NCI-H1105 (cell line): ENCODE data around the gene HP.
"Not testable (repeated sequence)": the region's sequence is repeated elsewhere in the genome, so short reads cannot be mapped to it uniquely, and the experiment has no call there.

Experiments
- DNase-seq: peaks from one replicate; lab custom pipeline; 2025; lab: John Stamatoyannopoulos, UW

HP gene

GRCh38 chr16:72043058-72043457 lies 11.2 kb upstream of the HP start:
- DNase-seq = no peak

GRCh38 chr16:72043539-72043938 lies 10.8 kb upstream of the HP start:
- DNase-seq = no peak

- no peak for DNase-seq
These were observed 10.0 kb upstream of the HP start for GRCh38 chr16:72044296-72044695.

- no peak for DNase-seq
These were observed 9.4 kb upstream of the HP start for GRCh38 chr16:72044825-72045359.

GRCh38 chr16:72049110-72049509 lies 5.2 kb upstream of the HP start:
- no peak for DNase-seq

DNA sequence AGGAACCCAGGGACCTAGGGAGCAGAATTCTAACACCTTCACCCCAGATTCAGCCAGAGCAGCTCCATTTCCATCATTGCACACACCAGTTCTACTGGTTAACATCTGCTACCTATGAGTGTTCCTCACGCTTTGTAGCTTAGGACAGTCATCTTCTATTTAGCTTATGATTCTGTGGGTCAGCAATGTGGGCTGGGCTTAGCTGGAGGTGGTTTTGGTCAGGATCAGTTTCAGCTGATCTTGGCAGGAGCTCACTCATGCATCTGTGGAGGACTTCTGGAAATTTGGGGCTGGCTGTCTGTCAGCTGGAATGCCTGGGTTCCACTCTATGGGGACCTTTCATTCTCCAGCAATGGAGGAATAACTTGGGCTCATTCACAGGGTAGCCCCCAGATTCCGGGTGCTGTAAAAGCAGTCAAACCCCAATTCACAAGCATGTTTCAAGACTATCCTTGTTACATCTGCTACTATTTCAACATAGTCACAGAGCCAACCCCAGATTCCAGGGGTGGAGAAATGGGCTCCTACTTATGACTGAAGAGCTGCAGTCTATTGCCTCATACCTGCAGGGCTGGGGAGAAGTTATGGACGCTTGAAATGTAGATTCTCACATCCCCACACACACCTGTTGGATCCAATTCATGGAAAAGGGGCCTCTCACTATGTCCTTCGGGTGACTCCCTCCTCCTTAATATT lies 3.4 kb upstream of the HP start:
- DNase-seq = no peak

DNA sequence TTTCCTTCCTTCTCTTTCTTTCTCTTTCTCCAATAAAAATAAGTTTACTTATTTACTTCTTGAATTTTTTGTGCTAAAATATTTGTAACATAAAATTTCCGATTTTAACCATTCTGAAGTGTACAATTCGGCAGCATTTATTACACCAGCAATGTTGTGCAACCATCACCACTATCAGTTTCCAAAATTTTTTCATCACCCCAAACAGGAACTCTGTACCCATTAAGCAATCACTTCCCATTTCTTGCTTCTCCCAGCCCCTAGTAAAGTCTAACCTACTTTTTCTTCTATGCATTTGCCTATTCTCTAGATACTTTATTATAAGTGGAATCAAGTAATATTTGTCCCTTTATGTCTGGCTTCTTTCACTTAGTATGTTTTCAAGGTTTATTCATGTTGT lies 2.5 kb upstream of the HP start:
- DNase-seq = no peak

DNA sequence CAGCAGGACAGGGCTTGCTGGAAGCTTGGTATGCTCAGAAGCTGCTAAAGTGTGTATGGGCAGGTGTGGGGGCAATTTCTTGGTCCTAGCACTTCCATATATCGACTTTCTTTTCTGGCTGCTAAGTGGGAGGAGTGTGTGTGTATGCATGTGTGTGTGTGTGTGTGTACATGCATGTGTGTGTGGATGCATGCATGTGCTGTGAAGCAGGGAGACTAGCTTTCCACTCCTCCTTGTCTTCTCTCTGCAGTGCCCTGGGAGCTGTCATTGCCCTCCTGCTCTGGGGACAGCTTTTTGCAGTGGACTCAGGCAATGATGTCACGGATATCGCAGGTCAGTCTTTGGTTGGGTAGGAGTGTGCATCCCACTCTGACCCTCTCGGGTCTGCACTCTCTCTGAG lies 1.6 kb downstream of the HP start:
- no peak for DNase-seq

GRCh38 chr16:72057313-72057712 lies 3.0 kb downstream of the HP start:
- DNase-seq = not testable (repeated sequence)

- DNase-seq = not testable (repeated sequence)
These were observed 4.8 kb downstream of the HP start for GRCh38 chr16:72059060-72059459.

DNA sequence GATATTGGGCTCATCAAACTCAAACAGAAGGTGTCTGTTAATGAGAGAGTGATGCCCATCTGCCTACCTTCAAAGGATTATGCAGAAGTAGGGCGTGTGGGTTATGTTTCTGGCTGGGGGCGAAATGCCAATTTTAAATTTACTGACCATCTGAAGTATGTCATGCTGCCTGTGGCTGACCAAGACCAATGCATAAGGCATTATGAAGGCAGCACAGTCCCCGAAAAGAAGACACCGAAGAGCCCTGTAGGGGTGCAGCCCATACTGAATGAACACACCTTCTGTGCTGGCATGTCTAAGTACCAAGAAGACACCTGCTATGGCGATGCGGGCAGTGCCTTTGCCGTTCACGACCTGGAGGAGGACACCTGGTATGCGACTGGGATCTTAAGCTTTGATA lies 6.1 kb downstream of the HP start:
- no peak for DNase-seq

DNA sequence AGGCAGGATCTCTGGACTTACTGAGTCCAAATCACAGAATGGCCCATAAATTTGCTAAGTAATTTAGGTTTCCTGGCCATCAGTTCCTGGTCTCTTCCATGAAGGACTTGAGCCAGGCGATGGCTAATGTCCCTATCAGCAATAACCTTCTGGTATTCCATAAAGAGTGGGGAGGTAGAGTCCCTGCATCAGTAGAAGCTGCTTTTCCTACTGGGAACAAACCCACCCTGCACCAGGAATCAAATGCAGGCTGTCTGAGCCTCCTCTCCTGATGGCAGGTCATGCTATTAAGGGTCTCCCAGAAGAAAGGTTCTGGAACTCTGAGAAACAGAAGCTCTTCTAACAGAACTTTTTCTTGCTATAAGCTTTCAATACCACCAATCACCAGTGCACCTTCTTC lies 7.3 kb downstream of the HP start:
- no peak for DNase-seq

- no peak for DNase-seq
These were observed 10.1 kb downstream of the HP start for GRCh38 chr16:72064361-72064894.

DNA sequence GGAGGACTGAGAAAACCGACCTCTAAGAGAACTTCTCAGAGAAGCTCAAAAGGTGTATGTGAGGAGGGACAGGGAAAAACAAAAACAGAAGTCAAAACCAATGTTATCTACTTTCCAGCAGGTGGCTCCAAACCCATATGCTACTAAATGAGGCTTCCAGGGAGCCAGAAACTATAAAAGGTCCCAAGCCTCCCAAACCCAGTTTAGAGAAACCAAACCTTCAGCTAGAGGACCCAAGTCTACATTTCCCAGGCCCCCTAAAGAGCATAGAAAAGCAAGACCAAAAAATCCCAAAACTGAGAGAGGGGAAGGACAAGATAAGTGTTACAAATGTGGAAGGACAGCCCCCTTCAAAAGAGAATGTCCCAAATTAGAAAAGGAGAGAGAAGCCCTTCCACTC lies 12.4 kb downstream of the HP start:
- DNase-seq = peak; percentile 2

DNA sequence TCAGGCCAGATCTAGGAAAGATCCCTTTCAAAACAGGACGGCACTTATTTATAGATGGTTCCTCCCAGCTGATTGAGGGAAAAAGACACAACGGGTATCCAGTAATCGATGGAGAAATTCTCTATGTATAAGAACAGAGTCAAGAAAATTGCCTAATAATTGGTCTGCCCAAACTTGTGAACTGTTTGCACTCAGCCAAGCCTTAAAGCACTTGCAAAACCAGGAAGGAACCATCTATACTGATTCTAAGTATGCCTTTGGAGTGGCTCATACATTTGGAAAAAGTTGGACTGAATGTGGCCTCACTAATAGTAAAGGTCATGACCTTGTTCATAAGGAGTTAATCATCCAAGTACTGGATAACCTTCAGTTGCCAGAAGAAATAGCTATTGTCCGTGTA lies 14.6 kb downstream of the HP start:
- DNase-seq = no peak

GRCh38 chr16:72072514-72073342 lies 18.4 kb downstream of the HP start:
- DNase-seq = no peak

- no peak for DNase-seq
These were observed 19.4 kb downstream of the HP start for GRCh38 chr16:72073560-72074230.

DNA sequence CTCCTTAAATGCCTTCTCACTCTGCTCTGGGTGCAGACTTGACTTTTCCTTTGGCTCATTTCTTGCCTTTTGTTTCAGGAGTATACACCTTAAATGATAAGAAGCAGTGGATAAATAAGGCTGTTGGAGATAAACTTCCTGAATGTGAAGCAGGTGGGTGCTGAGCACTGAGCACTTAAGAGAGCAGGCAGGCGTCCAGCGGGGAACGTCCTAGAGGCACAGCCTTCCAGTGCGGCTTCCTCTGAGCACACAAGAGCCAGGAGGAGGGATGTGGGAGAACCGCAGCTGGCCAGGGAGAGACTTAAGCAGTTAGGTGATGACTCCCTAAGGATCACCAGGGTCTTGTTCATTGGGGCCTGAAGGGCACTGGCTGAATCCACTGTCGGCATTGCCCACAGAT lies 20.8 kb downstream of the HP start:
- not testable (repeated sequence) for DNase-seq

DNA sequence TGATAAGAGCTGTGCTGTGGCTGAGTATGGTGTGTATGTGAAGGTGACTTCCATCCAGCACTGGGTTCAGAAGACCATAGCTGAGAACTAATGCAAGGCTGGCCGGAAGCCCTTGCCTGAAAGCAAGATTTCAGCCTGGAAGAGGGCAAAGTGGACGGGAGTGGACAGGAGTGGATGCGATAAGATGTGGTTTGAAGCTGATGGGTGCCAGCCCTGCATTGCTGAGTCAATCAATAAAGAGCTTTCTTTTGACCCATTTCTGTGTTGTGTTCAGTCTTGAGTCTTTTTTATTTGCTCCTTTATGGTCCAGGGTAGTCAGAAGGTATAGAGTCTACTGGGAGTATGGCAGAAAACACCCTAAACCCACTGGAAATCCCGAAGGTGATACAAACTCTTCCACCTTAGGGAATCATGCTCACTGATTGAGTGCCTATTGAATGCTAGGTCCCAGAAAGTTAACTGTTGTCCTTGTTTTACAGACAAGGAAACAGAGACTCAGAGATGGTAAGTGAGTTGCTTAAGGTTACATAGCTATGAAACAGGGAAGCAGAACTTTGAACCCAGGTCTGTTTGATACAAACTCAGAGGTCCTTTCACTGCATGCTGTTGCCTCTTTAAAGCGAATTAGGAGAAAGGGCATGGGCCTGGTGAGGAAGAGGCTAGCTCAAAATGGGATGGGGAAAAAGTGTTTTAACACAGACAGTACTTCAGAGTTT lies 22.8 kb downstream of the HP start:
- DNase-seq = not testable (repeated sequence)

GRCh38 chr16:72083778-72084404 lies 29.6 kb downstream of the HP start:
- DNase-seq = no peak

DNA sequence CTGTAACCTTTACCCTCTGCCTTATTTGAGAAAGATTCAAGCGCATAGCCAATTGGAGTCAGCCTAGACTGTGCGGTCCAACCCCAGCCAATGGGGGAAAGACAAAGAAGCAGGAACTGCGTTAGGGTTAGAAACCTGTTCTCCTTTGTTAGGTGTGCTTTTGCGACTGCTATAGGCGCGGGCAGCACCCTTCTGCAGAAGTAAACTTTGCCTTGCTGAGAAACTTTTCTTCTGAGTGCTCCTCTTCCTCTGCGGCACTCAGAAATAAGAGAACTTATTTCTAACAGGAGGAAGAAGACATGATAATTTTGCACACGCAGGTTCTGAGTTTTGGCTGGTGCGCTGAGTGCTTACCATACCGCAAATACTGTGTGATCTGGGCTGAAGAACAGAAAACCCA lies 30.1 kb downstream of the HP start:
- DNase-seq = no peak
